Stomach smooth muscle (tissue), 2 donors: Measurements from ENCODE around the gene BEND3.

Experiments used
- H3K27ac ChIP-seq: one replicate; pipeline ENCODE4 v1.7.0; 2013; ENCODE audit warnings: mild to moderate bottlenecking, low read length, inconsistent platforms
- H3K27me3 ChIP-seq, 2 donors: one replicate each; pipeline ENCODE4 v1.7.0; 2013; ENCODE audit warnings: low read length in 2 of 2; ENCODE audit not compliant: insufficient read depth in 2 of 2, control insufficient read depth in 1 of 2
- H3K36me3 ChIP-seq, 2 donors: one replicate each; pipeline ENCODE4 v1.7.0; 2013; ENCODE audit warnings: low read length in 2 of 2; ENCODE audit not compliant: control insufficient read depth in 2 of 2, insufficient read depth in 2 of 2
- H3K4me1 ChIP-seq: one replicate; pipeline ENCODE4 v1.7.0; 2013; ENCODE audit warnings: low read length; ENCODE audit not compliant: control insufficient read depth, insufficient read depth
- H3K4me3 ChIP-seq, 2 donors: one replicate each; pipeline ENCODE4 v1.7.0; 2013; ENCODE audit warnings: low read length in 2 of 2
- H3K9ac ChIP-seq, 2 donors: one replicate each; pipeline ENCODE4 v1.7.0; 2013; ENCODE audit warnings: low read length in 2 of 2, mild to moderate bottlenecking in 1 of 2
- H3K9me3 ChIP-seq, 2 donors: one replicate each; pipeline ENCODE4 v1.7.0; 2013; ENCODE audit warnings: low read length in 2 of 2; ENCODE audit not compliant: control insufficient read depth in 2 of 2
- donor health status: healthy.
- donor health status: Pancreatic carcinoma.

BEND3 gene

DNA sequence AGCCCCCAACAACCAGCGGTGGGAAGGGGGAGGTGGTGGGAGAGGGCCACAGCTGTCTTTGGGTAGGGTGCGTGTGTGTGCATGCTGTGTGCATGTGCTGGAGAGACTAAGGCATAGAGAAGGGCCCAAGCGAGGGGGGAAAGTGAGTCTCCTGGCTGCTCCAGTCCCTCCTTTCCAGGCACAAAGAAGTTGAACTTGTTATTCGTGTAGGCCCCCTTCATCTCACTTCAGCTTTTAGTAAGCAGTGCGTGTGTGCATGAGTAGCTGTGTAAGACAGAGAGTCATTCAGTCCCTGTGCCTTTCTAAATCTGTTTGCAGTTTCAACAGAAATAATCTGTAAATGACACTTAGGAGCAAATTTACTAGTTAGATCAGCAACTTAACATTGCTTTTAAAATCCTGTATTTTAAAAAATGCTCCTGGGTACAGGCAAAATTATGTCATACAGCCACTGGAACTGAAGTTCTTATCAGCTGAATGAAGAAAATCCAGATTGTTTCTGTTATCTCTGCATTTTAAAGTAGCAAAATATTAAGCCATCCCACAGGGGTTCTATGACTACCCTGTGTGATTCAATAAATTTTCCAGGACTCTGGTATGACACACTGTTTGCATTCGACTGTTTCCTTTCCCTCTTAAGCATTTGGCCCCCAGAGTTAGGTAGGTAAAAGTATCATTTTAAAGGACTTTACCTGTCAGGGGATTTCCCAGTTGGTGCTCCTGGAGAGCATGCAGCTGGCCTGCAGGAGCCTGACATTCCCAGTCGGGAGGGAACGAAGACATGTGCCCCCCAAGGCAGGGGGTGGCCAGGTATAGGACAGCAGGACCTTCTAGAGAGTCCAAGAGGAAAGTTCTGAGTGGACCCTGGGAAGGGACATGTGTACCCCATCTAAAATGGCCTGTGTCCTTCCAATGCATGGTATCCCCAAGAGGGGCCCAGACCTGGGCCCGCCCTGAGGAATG lies 48.3 kb downstream of the BEND3 start:
- no peak overlapping the region for H3K27ac ChIP-seq
- H3K4me1 ChIP-seq, result no peaks in the 10 kb centered on the region
- H3K27me3 ChIP-seq, result no peaks in the 10 kb centered on the region
- no peaks in the 10 kb centered on the region for H3K9me3 ChIP-seq
- no peak overlapping the region for H3K4me3 ChIP-seq
- peaks cover 0 to 11% of the 10 kb centered on the region in 2 donors for H3K36me3 ChIP-seq
- no peak overlapping the region for H3K9ac ChIP-seq

DNA sequence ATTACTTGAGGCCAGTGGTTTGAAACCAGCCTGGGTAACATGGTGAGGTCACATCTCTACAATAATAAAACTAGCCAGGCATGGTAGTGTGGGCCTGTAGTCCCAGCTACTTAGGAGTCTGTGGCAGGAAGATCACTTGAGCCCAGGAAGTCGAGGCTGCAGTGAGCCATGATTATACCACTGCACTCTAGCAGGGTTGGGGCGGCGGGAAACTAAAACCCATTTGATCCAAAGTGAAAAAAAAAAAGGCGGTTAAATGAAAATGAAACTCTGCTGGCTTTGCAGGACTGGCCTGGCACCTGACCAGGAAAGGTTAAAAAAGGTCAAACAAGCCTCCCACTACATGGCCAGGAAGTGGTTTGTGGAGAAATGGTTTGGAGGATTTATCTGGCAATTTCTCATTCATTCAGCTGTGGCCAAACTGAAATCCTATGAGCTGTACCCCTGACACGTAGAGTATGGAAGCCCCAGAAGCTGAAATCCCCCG lies 50.7 kb downstream of the BEND3 start:
- no peaks in the 10 kb centered on the region for H3K9me3 ChIP-seq
- no peak overlapping the region for H3K9ac ChIP-seq
- H3K27me3 ChIP-seq, result no peaks in the 10 kb centered on the region
- peaks cover 0 to 6% of the 10 kb centered on the region in 2 donors for H3K36me3 ChIP-seq
- no peak overlapping the region for H3K4me3 ChIP-seq
- no peak overlapping the region for H3K27ac ChIP-seq
- H3K4me1 ChIP-seq, result no peaks in the 10 kb centered on the region

DNA sequence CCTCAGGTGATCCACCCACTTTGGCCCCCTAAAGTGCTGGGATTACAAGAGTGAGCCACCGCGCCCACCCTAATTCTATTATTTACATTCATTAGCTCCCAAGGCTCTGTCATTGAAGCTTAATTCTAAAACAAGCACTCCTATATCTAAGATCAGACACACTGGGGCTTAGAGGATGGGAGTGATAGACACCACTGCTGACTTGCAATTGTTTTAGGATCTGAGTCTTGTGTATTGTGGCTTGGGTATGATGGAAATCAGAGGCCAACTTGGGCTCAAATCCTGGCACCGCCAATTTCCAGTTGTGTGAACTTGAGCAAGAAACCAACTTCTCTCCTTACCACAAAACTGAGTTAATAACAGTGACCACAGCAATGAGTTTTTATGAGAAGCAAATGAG lies 52.6 kb downstream of the BEND3 start:
- no peaks in the 10 kb centered on the region for H3K36me3 ChIP-seq
- H3K9ac ChIP-seq, result no peak overlapping the region
- no peak overlapping the region for H3K4me3 ChIP-seq
- no peak overlapping the region for H3K27ac ChIP-seq
- H3K4me1 ChIP-seq, result no peaks in the 10 kb centered on the region
- H3K27me3 ChIP-seq, result peaks cover 0 to 2% of the 10 kb centered on the region in 2 donors
- H3K9me3 ChIP-seq, result no peaks in the 10 kb centered on the region

DNA sequence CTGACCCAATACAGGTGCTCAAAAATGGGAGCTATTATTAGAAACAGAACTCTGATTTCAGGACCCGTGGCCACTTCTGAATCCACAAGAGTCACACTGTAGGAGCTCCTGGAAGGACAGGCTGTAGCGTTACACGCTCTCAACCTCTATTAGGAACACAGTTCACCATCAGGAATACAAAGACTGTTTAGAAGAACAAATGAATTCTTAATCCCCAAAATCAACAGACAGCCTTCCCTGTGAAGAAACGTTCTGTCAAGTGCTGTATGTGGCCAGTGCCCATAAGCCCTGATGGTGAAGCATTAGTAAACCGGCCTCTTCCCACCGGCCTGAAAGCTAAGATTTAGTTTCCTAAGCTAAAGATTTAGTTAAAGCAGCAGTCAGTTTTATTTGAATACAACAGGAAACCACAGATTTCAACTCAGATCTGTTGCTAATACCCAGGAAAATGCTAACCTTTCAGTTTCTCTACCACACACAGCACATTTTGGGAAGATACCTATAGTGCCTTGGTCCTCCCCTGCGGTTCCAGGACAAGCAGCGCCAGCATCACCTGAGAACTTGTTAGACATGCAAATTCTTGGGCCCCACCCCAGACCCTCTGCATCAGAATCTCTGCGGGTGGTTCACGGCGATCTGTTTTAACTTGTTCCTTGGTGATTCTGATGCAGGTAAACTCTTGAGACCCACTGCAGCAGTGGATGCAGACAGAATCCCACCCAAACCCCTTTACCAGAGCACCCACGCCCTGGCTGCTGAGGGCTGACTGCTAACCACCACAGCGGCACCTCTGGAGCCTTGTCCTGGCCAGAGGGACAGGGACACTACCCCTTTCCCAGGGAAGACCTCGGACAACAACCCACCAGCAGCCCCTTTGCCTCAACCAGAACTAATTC lies 53.9 kb downstream of the BEND3 start:
- Histone ChIP-seq H3K36me3 (no peaks in the 10 kb centered on the region), H3K9ac (no peak overlapping the region), H3K9me3 (no peaks in the 10 kb centered on the region), H3K27me3 (peaks cover 0 to 2% of the 10 kb centered on the region in 2 donors), H3K4me3 (no peak overlapping the region), H3K4me1 (no peaks in the 10 kb centered on the region), H3K27ac (no peak overlapping the region)

DNA sequence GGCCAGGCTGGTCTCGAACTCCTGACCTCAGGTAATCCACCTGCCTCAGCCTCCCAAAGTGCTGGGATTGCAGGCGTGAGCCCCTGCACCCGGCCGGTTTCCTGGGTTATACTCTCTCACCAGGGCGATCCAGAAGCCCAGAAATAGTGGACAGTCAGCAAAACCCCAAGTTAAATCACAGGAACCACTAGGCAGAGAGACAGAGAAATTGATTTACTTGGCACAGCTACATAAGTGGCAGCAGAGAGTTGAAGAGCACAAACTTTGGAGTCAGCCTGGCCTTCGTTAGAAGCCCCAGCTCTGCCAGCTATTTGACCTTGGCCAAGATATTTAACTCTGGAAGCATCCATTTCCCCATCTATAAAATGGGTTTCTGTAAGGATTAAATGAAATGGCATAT lies 54.6 kb downstream of the BEND3 start:
- H3K27me3 ChIP-seq, result peaks cover 0 to 2% of the 10 kb centered on the region in 2 donors
- H3K36me3 ChIP-seq, result no peaks in the 10 kb centered on the region
- no peak overlapping the region for H3K4me3 ChIP-seq
- no peak overlapping the region for H3K27ac ChIP-seq
- H3K9me3 ChIP-seq, result no peaks in the 10 kb centered on the region
- H3K9ac ChIP-seq, result no peak overlapping the region
- H3K4me1 ChIP-seq, result no peaks in the 10 kb centered on the region

DNA sequence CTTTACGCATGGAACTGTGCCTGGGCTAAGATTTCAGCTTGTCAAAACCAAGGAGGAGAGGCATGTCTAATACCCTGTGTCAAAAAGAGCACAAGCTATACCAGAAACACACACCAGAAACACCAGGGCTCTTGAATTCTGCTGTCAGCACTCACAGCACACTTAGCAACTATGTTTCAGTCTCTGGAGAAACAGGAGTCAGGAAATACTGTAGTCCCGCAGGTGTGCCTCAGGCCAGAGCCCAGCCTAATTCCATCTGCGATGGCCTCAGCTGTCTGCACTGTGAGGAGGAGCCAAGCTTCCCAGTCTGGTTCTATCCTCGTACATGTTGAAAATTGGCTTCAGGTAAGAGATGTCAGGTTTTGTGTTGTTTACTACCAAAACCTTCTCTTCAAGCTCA lies 55.7 kb downstream of the BEND3 start:
- no peak overlapping the region for H3K4me3 ChIP-seq
- H3K27me3 ChIP-seq, result peaks cover 0 to 2% of the 10 kb centered on the region in 2 donors
- no peak overlapping the region for H3K9ac ChIP-seq
- H3K27ac ChIP-seq, result no peak overlapping the region
- no peaks in the 10 kb centered on the region for H3K9me3 ChIP-seq
- H3K36me3 ChIP-seq, result no peaks in the 10 kb centered on the region
- no peaks in the 10 kb centered on the region for H3K4me1 ChIP-seq

DNA sequence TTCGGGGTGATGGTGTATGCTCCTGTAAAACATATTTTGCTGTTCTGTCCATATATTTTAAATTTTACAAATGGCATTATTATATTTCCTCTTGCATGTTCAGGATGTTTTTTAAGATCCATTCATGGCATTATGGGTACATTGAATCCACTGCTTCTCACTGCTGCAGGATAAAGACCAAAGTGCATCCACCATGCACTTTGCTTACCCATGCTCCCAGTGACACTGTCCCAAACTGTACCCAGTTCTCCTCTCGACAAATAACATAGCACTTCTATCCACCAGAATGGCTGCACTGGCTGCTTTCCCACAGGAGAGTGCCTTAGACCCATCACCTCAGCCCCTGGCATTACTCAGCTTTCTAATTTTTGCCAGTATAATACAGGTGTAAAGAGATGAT lies 57.6 kb downstream of the BEND3 start:
- Histone ChIP-seq H3K27me3 (peaks cover 0 to 2% of the 10 kb centered on the region in 2 donors), H3K36me3 (no peaks in the 10 kb centered on the region), H3K9ac (no peak overlapping the region), H3K4me1 (no peaks in the 10 kb centered on the region), H3K27ac (no peak overlapping the region), H3K9me3 (no peaks in the 10 kb centered on the region), H3K4me3 (no peak overlapping the region)

DNA sequence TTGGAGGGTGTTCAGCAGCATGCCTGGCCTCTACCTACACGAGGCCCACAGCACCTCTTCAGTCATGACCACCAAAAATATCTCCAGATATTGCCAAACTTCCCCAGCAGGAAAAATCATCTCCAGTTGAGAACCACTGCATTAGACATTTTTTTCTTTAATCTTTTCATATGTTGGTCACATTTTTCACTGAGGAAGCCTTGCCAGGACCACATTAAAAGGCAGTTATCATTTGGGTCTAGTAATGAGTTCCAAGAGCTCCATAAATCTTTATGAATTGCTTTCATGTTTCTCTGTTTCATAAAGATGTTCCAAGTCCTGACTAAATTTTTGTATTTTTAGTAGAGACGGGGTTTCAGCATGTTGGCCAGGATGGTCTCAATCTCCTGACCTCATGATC lies 58.5 kb downstream of the BEND3 start:
- no peak overlapping the region for H3K9ac ChIP-seq
- no peak overlapping the region for H3K27ac ChIP-seq
- H3K36me3 ChIP-seq, result no peaks in the 10 kb centered on the region
- H3K27me3 ChIP-seq, result peaks cover 0 to 2% of the 10 kb centered on the region in 2 donors
- no peak overlapping the region for H3K4me3 ChIP-seq
- H3K4me1 ChIP-seq, result no peaks in the 10 kb centered on the region
- H3K9me3 ChIP-seq, result no peaks in the 10 kb centered on the region

DNA sequence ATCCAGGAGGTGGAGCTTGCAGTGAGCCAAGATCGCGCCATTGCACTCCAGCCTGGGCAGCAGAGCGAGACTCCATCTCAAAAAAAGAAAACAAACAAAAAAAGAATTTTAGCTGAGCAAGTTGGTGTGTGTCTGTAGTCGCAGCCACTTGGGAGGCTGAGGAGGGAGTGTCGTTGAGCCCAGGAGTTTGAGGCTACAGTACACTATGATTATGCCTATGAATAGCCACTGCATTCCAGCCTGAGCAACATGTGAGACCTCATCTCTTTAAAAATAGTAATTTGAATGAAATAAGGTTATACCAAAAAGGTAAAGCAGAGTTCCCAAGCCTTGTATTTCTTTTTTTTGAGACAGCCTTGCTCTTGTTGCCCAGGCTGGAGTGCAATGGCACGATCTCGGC lies 67.5 kb downstream of the BEND3 start:
- Histone ChIP-seq H3K9ac (no peak overlapping the region), H3K27me3 (no peaks in the 10 kb centered on the region), H3K36me3 (peaks cover 10 to 18% of the 10 kb centered on the region in 2 donors), H3K4me3 (no peak overlapping the region), H3K4me1 (no peaks in the 10 kb centered on the region), H3K27ac (no peak overlapping the region), H3K9me3 (no peaks in the 10 kb centered on the region)

DNA sequence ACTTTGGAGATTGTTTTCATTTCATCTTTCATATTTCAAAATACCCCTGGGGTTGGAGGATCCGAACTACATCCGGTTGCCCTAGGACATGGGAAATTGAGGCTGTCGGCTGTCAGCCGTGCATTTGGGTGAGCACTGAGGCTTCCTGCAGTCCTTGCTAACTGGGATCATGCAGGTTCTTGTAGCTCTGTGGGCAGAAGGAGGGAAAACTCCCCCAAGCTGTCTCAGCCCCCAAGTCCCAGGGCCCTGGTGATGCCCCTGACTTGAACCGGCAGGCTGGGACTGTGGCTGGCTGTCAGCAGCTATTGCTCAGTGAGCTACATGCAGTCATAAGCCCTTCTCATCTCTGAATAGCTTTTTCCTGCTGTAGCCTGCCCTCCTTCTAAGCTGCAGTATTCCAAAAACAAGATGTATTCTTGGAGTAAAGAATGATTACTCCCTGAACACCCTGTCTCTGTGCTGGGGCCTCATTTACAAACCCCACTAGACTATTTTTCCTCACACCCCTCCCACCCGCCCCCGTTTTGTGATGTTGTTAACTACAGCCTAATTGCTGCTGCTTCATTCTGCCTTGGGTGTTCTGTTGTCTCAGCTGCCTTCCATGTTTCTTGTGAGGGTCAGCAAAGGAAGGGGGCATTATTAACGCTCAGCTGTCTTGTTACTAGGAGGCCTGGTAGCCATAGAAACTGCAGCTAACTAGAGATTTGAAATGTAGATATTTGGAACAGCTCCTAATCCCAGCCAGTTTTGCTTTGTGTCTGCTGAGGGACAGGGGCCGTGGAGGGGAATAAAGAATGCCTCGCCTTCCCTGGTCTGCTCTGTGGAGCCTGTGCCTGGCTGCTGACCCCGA lies 69.3 kb downstream of the BEND3 start:
- no peaks in the 10 kb centered on the region for H3K9me3 ChIP-seq
- H3K27me3 ChIP-seq, result no peaks in the 10 kb centered on the region
- H3K4me1 ChIP-seq, result no peaks in the 10 kb centered on the region
- H3K4me3 ChIP-seq, result no peak overlapping the region
- peaks cover 10 to 20% of the 10 kb centered on the region in 2 donors for H3K36me3 ChIP-seq
- no peak overlapping the region for H3K9ac ChIP-seq
- no peak overlapping the region for H3K27ac ChIP-seq
